OCI-LY1 (cell line): ENCODE measurements around the gene RAB25.

Experiments used
- H2AFZ ChIP-seq: fragments of 200-600 bp; sonication (generic), shearing (Covaris generic); 2 replicates; pipeline ENCODE4 v1.6.0; 2014; ENCODE audit warnings: antibody characterized with exemption, mild to moderate bottlenecking, low read length
- H3F3A ChIP-seq: fragments of 200-600 bp; sonication (generic), shearing (Covaris generic); 2 replicates; pipeline ENCODE4 v1.6.0; 2014; ENCODE audit warnings: mild to moderate bottlenecking, antibody characterized with exemption, low read length, moderate library complexity; ENCODE audit not compliant: insufficient read depth
- H3K27ac ChIP-seq: fragments of 200-600 bp; sonication (generic); 2 replicates; pipeline ENCODE4 v1.5.1; 2014; ENCODE audit warnings: low read length, mixed run types, mild to moderate bottlenecking, low read depth; ENCODE audit not compliant: poor library complexity, severe bottlenecking
- H3K27me3 ChIP-seq: fragments of 200-600 bp; sonication (generic); 2 replicates; pipeline ENCODE4 v1.6.0; 2014; ENCODE audit warnings: antibody characterized with exemption, mild to moderate bottlenecking, low read length, moderate library complexity; ENCODE audit not compliant: insufficient read depth
- H3K36me3 ChIP-seq: fragments of 200-600 bp; sonication (generic); 2 replicates; pipeline ENCODE4 v1.6.1; 2014; ENCODE audit warnings: mild to moderate bottlenecking, antibody characterized with exemption, low read length, moderate library complexity, mixed read lengths; ENCODE audit not compliant: insufficient read depth
- H3K4me1 ChIP-seq: fragments of 200-600 bp; sonication (generic); 2 replicates; pipeline ENCODE4 v1.5.1; 2014; ENCODE audit warnings: mild to moderate bottlenecking, low read length, moderate library complexity; ENCODE audit not compliant: insufficient read depth, severe bottlenecking
- H3K4me2 ChIP-seq: fragments of 200-600 bp; sonication (generic), shearing (Covaris generic); 2 replicates; pipeline ENCODE4 v1.6.1; 2014; ENCODE audit warnings: low read length
- H3K4me3 ChIP-seq: fragments of 200-600 bp; sonication (generic); 2 replicates; pipeline ENCODE4 v1.5.1; 2014; ENCODE audit warnings: low read length, low read depth, mild to moderate bottlenecking, mixed read lengths; ENCODE audit not compliant: poor library complexity, severe bottlenecking
- H3K79me2 ChIP-seq: fragments of 200-600 bp; shearing (Covaris generic); 2 replicates; pipeline ENCODE4 v1.6.1; 2016; ENCODE audit warnings: mixed run types, low read length, mixed read lengths; ENCODE audit not compliant: insufficient read depth
- H3K9ac ChIP-seq: fragments of 200-600 bp; sonication (generic), shearing (Covaris generic); 2 replicates; pipeline ENCODE4 v1.6.1; 2014; ENCODE audit warnings: mild to moderate bottlenecking, low read length, mixed read lengths
- H3K9me2 ChIP-seq: fragments of 200-600 bp; sonication (generic), shearing (Covaris generic); 2 replicates; pipeline ENCODE4 v1.6.1; 2014; ENCODE audit warnings: low read depth, mild to moderate bottlenecking, low read length, mixed read lengths
- H3K9me3 ChIP-seq: fragments of 200-600 bp; shearing (Covaris generic); 2 replicates; pipeline ENCODE4 v1.6.1; 2014; ENCODE audit warnings: low read length, mixed read lengths
- H4K20me1 ChIP-seq: fragments of 200-600 bp; sonication (generic), shearing (Covaris generic); 2 replicates; pipeline ENCODE4 v1.6.0; 2016; ENCODE audit warnings: mild to moderate bottlenecking, low read length; ENCODE audit not compliant: insufficient read depth
- CTCF ChIP-seq: fragments of 200-600 bp; sonication (generic), shearing (Covaris generic); IDR thresholded peaks from 2 replicates; pipeline ENCODE4 v1.5.1; 2017; ENCODE audit warnings: mild to moderate bottlenecking, antibody characterized with exemption, low read length, moderate library complexity, mixed read lengths
- EZH2 ChIP-seq: fragments of 200-600 bp; sonication (generic), shearing (Covaris generic); IDR thresholded peaks from 2 replicates; pipeline ENCODE4 v1.8.0; 2017; ENCODE audit warnings: borderline replicate concordance, mixed run types, mild to moderate bottlenecking, antibody characterized with exemption, low read length, moderate library complexity, mixed read lengths

RAB25 gene

GRCh38 chr1:156021954-156022353 is 39.0 kb upstream of the RAB25 start:
- H2AFZ ChIP-seq: no peak overlapping the region
- H3K79me2 ChIP-seq: peaks cover 10% of the 10 kb centered on the region
- no peak overlapping the region for H3K4me3 ChIP-seq
- H3K4me2 ChIP-seq: no peak overlapping the region
- H3K9ac ChIP-seq: no peak overlapping the region
- H3K27me3 ChIP-seq: no peaks in the 10 kb centered on the region
- H3K4me1 ChIP-seq: peaks cover 12% of the 10 kb centered on the region
- H3K36me3 ChIP-seq: peaks cover 22% of the 10 kb centered on the region
- no peaks in the 10 kb centered on the region for H3F3A ChIP-seq
- no peaks in the 10 kb centered on the region for H3K9me3 ChIP-seq
- no peaks in the 10 kb centered on the region for H4K20me1 ChIP-seq
- no peaks in the 10 kb centered on the region for H3K9me2 ChIP-seq
- TF ChIP-seq CTCF (no peak), EZH2 (no peak)
- H3K27ac ChIP-seq: no peak overlapping the region

GRCh38 chr1:156024801-156025200 is 36.2 kb upstream of the RAB25 start:
- H3K27ac ChIP-seq: no peak overlapping the region
- TF ChIP-seq EZH2: no peak
- no peak for TF ChIP-seq CTCF

GRCh38 chr1:156025876-156026275 is 35.1 kb upstream of the RAB25 start:
- H3K79me2 ChIP-seq: no peaks in the 10 kb centered on the region
- no peak overlapping the region for H3K4me2 ChIP-seq
- no peaks in the 10 kb centered on the region for H3K9me3 ChIP-seq
- no peaks in the 10 kb centered on the region for H3K9me2 ChIP-seq
- no peak overlapping the region for H2AFZ ChIP-seq
- peaks cover 4% of the 10 kb centered on the region for H3K4me1 ChIP-seq
- no peaks in the 10 kb centered on the region for H3F3A ChIP-seq
- peak; percentile 69 for TF ChIP-seq CTCF
- TF ChIP-seq EZH2: no peak
- no peaks in the 10 kb centered on the region for H3K27me3 ChIP-seq
- no peak overlapping the region for H3K27ac ChIP-seq
- H3K9ac ChIP-seq: no peak overlapping the region
- no peaks in the 10 kb centered on the region for H4K20me1 ChIP-seq
- no peak overlapping the region for H3K4me3 ChIP-seq
- no peaks in the 10 kb centered on the region for H3K36me3 ChIP-seq

More at GRCh38 chr1:156024801-156025200, 36.2 kb upstream of the RAB25 start:
- Histone ChIP-seq H4K20me1 (no peaks in the 10 kb centered on the region), H3K79me2 (peaks cover 6% of the 10 kb centered on the region), H3K9me2 (no peaks in the 10 kb centered on the region), H3K9me3 (no peaks in the 10 kb centered on the region), H3F3A (no peaks in the 10 kb centered on the region), H3K36me3 (no peaks in the 10 kb centered on the region), H3K4me3 (no peak overlapping the region), H3K9ac (no peak overlapping the region), H3K4me1 (peaks cover 8% of the 10 kb centered on the region), H3K4me2 (no peak overlapping the region), H2AFZ (no peak overlapping the region), H3K27me3 (no peaks in the 10 kb centered on the region)
